ENCODE results near the gene CDH15.

DNA sequence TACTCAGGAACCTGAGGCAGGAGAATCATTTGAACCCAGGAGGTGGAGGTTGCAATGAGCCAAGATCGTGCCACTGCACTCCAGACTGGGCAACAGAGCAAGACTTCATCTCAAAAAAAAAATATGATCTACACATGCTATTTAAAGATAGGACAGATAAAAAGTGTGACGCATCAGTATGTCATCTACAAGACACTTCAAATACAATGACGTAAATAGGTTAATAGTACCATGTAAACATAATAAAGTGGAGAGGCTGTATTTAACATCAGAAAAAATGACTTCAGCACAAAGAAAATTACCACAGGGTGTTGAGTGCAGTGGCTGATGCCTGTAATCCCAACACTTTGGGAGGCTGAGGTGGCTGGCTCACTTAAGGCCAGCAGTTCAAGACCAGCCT lies 66.2 kb downstream of the CDH15 start:
- TF ChIP-seq CTCF (IDR thresholded peaks at IDR 0.05; ENCODE audit: low read depth, low read length, poor library complexity, severe bottlenecking): no peak
- no peak for TF ChIP-seq EZH2phosphoT487 (IDR thresholded peaks at IDR 0.05; ENCODE audit: borderline replicate concordance, low read length)
